H1 (cell line): ENCODE measurements around the gene RRP9. TPM values are rescaled to one million over a fixed set of nuclear protein-coding genes. Genes with fewer than 3 reads are reported as not detected.

Experiments
- CEBPB ChIP-seq: IDR thresholded peaks from 2 replicates; pipeline ENCODE4 v1.6.1; 2012; ENCODE audit warnings: low read depth, low read length
- USF2 ChIP-seq: IDR thresholded peaks from 2 replicates; pipeline ENCODE4 v1.6.1; 2011; ENCODE audit warnings: low read length, improper control_type of control experiment
- polyA plus RNA-seq, 7 experiments: library from polyadenylated mRNA; depleted of rRNA in 3 of 7; stranded (reverse) in 5 of 7; unstranded in 2 of 7; fragments of >200 nt in 5 of 7; fragments of 200-250 nt in 2 of 7; gene quantifications; 1 replicate in 5 of 7; 2 replicates in 1 of 7; 4 replicates in 1 of 7; pipeline versions ENCODE4 v1.2.1 to v1.2.3, GENCODE V29; 2011 to 2013; ENCODE audit warnings: missing spikeins in 2 of 7, mixed read lengths in 2 of 7
- total RNA-seq: library from RNA; stranded (reverse); fragmentation: NEBNext Ultra II Directional; extraction: Animal tissue kit (Norgen Biotek cat#: 25700); gene quantifications from 2 replicates; pipeline ENCODE4 v1.2.1, GENCODE V29; 2021

RRP9 gene
- total and polyA plus RNA-seq, 2 of the 8 experiments (the other 6 are each of a cell fraction or from before 2014, with no cell fraction given), result 55.6 to 68.9 TPM

- TF ChIP-seq CEBPB (peak; percentile 76), USF2 (no peak)
- TF ChIP-seq, all 59 proteins: peak for 10
Observed at GRCh38 chr3:51968170-51968775, 26.6 kb upstream of the RRP9 start (continued).
